Mucosa of rectum (tissue), 2 donors: ENCODE data around the gene ANKRD6.

ENCODE experiments used
- H3K27ac ChIP-seq, 2 donors: one replicate each; pipeline ENCODE4 v1.7.0; 2013; ENCODE audit warnings: inconsistent platforms in 2 of 2, low read depth in 2 of 2, low read length in 2 of 2
- H3K27me3 ChIP-seq, 2 donors: one replicate each; pipeline ENCODE4 v1.7.0; 2013; ENCODE audit warnings: low read length in 2 of 2; ENCODE audit not compliant: control insufficient read depth in 2 of 2, insufficient read depth in 2 of 2
- H3K36me3 ChIP-seq, 2 donors: one replicate each; pipeline ENCODE4 v1.7.0; 2013; ENCODE audit warnings: low read length in 2 of 2; ENCODE audit not compliant: control insufficient read depth in 2 of 2, insufficient read depth in 2 of 2
- H3K4me1 ChIP-seq, 2 donors: one replicate each; pipeline ENCODE4 v1.7.0; 2013; ENCODE audit warnings: low read length in 2 of 2, mild to moderate bottlenecking in 1 of 2; ENCODE audit not compliant: control insufficient read depth in 2 of 2, insufficient read depth in 2 of 2
- H3K4me3 ChIP-seq, 2 donors: one replicate each; pipeline ENCODE4 v1.7.0; 2013; ENCODE audit warnings: low read length in 2 of 2
- H3K9ac ChIP-seq, 2 donors: one replicate each; pipeline ENCODE4 v1.7.0; 2013; ENCODE audit warnings: low read length in 2 of 2, low read depth in 1 of 2, mild to moderate bottlenecking in 1 of 2
- H3K9me3 ChIP-seq, 2 donors: one replicate each; pipeline ENCODE4 v1.7.0; 2013; ENCODE audit warnings: low read length in 2 of 2; ENCODE audit not compliant: control insufficient read depth in 2 of 2
- donor health status: healthy.
- donor health status: Normal muscosa, but diverticular disease.

The ANKRD6 gene

DNA sequence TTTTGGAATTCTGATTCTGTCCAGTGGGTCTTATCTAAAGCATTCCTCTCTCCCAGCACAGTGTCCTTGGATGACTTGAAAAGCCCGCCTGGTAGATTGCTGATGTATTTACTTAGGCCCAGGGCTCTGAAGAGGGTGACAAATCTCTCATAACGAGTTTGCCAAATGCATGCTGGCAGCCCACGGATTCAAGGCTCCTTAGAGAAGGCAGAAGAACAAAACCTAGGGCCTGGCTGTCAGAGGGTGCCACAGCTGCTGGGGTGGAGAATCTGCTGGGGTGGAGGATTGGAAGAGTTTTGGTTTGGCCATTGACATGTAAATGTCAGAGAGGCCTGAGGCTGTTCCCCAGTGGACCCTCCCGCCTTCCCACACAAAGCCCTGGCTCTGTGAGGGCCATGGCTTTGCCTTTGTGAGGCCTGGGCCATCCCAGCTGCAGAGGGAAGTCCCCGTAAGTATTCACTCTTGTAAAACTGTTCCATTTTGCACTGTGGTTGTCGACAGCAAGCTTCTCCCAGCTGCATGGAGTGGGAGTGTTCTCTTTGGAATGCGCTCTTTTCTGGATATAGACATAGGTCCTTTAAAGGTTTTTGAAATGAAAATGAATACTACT lies 50.3 kb downstream of the ANKRD6 start:
- Histone ChIP-seq H3K9ac (no peak overlapping the region), H3K4me1 (no peaks in the 10 kb centered on the region), H3K9me3 (no peaks in the 10 kb centered on the region), H3K36me3 (no peaks in the 10 kb centered on the region), H3K4me3 (no peak overlapping the region), H3K27ac (no peak overlapping the region), H3K27me3 (no peaks in the 10 kb centered on the region)

DNA sequence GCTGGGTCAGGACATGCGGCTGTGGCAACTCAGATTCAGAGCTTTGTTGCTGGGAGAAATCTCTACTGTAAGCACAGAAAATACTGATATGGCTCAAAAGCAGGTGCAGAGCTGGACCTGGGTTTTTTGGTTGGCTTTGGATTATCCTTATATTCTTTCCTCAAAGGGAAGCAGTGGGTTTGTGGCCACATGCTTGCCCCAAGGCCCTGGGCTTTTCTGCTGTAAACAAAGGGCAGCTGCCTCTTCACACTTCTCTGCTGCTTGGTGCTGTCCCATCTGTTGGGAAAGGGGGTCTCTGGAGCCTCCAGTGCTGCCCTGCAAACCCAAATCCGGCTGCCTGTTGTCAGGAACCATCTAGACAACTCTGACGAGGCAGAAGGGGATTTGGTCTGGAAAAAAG lies 52.4 kb downstream of the ANKRD6 start:
- H3K9ac ChIP-seq: no peak overlapping the region
- no peak overlapping the region for H3K27ac ChIP-seq
- H3K4me1 ChIP-seq: no peaks in the 10 kb centered on the region
- no peak overlapping the region for H3K4me3 ChIP-seq
- no peaks in the 10 kb centered on the region for H3K9me3 ChIP-seq
- H3K27me3 ChIP-seq: no peaks in the 10 kb centered on the region
- no peaks in the 10 kb centered on the region for H3K36me3 ChIP-seq

- Histone ChIP-seq H3K4me3 (no peak overlapping the region), H3K9ac (no peak overlapping the region), H3K27ac (no peak overlapping the region), H3K9me3 (no peaks in the 10 kb centered on the region), H3K4me1 (no peaks in the 10 kb centered on the region), H3K27me3 (no peaks in the 10 kb centered on the region), H3K36me3 (no peaks in the 10 kb centered on the region)
Measured at GRCh38 chr6:89487864-89488263, 54.9 kb downstream of the ANKRD6 start.

- Histone ChIP-seq H3K9me3 (no peaks in the 10 kb centered on the region), H3K36me3 (no peaks in the 10 kb centered on the region), H3K4me3 (no peak overlapping the region), H3K27ac (no peak overlapping the region), H3K27me3 (no peaks in the 10 kb centered on the region), H3K4me1 (no peaks in the 10 kb centered on the region), H3K9ac (no peak overlapping the region)
Measured at GRCh38 chr6:89488438-89488837, 55.5 kb downstream of the ANKRD6 start.

DNA sequence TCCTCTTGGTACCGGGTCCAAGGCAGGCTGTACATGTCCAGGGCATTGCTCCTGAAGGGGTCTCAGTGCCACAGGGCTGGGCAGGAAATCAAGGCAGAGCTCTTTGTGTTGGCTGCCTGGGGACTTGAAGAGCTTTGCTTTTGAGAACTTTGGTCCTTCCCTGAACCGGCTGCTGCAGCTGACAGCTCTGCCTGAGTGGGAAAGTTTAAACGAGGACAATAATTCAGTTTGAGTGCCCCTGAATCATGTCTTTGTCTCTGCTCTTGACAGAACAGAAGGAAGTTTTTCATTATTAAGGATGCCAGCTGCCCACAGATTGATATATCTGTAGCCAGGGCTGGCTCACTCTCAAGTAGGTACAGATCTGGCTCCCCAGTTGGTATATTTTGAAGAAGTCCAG lies 56.1 kb downstream of the ANKRD6 start:
- Histone ChIP-seq H3K27ac (no peak overlapping the region), H3K4me3 (no peak overlapping the region), H3K27me3 (no peaks in the 10 kb centered on the region), H3K36me3 (no peaks in the 10 kb centered on the region), H3K9me3 (no peaks in the 10 kb centered on the region), H3K4me1 (no peaks in the 10 kb centered on the region), H3K9ac (no peak overlapping the region)

- no peak overlapping the region for H3K9ac ChIP-seq
- no peaks in the 10 kb centered on the region for H3K4me1 ChIP-seq
- H3K27me3 ChIP-seq: no peaks in the 10 kb centered on the region
- H3K36me3 ChIP-seq: no peaks in the 10 kb centered on the region
- no peak overlapping the region for H3K27ac ChIP-seq
- H3K4me3 ChIP-seq: no peak overlapping the region
- H3K9me3 ChIP-seq: no peaks in the 10 kb centered on the region
Measured at GRCh38 chr6:89492025-89492640, 59.2 kb downstream of the ANKRD6 start.

DNA sequence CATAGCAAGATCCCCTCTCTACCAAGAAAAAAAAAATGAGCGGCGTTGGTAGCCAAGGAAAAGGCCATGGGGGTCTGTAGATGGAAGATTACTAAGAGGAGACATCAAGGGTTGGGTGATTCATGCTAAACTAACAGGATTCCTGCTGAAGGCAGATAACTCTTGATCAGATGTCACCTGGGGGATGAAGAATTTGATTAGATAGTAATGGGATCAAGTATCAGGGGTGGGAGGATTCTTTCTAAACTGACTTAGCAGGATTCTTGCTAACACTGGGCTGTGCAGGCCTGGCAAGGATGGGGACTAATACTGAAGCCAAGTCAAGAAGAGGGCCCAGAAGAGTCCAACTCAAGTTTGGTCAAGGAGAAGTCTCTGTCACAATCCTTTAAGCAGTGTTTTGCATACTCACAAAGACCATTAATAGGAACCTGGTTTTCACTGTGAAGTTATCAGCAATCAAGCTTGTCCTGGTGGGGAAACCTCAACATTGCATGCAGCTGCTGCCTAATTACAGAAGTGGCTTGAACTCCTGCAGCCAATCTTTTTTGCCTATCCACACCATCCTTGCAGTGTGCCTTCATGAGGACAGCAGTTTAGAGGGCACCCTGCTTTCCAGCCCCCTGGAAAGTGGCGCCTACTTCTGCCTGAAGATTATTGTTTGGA lies 61.3 kb downstream of the ANKRD6 start:
- Histone ChIP-seq H3K36me3 (no peaks in the 10 kb centered on the region), H3K9ac (no peak overlapping the region), H3K9me3 (no peaks in the 10 kb centered on the region), H3K4me3 (no peak overlapping the region), H3K27ac (no peak overlapping the region), H3K27me3 (no peaks in the 10 kb centered on the region), H3K4me1 (no peaks in the 10 kb centered on the region)

DNA sequence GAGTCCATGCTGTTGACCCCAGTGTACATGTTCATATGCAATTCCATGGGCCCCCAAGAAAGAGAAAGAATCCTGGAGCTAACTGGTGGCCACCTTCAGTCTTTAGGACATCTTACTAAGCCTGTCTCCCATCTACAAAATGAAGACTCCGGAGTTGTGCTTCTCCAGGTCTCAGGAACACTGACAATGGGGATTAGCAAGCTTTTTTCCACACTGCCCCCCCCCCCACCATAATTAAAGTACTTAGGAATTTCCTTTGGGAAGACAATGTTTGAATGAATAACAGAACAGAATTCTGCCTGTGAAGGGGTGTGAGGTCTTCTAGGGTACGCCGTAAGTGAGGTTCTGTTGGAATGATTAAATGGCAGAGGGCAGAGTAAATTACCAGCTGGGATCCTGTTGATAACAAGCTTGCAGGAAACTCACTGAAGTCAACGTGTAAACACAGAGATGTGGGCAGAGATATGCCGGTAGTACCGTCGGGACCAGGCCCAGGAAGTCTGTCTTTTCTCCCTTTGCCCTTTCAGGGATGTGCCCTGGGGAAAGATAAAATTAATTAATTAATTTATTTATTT lies 63.1 kb downstream of the ANKRD6 start:
- Histone ChIP-seq H3K4me1 (no peaks in the 10 kb centered on the region), H3K27ac (no peak overlapping the region)

DNA sequence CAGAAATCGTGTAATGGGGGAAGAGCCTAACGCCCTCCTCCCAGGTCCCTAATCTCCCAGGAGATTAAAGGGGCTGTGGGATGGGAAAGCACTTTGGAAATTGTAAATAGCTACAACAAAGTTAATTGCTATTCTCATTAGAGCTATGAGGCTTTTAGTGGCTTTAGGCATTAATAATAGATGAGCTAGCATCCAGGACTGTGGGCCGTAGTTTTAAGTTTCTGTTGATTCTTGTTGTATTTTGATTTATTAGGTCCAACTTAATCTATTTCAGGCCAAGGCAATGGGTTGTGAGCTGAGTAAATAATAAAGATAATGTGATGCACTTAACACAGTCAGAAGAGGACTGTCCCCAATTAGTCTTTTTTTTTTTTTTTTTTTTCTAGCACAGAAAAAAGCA lies 67.7 kb downstream of the ANKRD6 start:
- no peak overlapping the region for H3K9ac ChIP-seq
- H3K27ac ChIP-seq: no peak overlapping the region
- no peaks in the 10 kb centered on the region for H3K9me3 ChIP-seq
- no peak overlapping the region for H3K4me3 ChIP-seq
- no peaks in the 10 kb centered on the region for H3K27me3 ChIP-seq
- no peaks in the 10 kb centered on the region for H3K4me1 ChIP-seq
- H3K36me3 ChIP-seq: no peaks in the 10 kb centered on the region

More for the DNA sequence above, 63.1 kb downstream of the ANKRD6 start:
- Histone ChIP-seq H3K9me3 (no peaks in the 10 kb centered on the region), H3K36me3 (no peaks in the 10 kb centered on the region), H3K4me3 (no peak overlapping the region), H3K27me3 (no peaks in the 10 kb centered on the region), H3K9ac (no peak overlapping the region)

GRCh38 chr6:89501222-89501621 lies 68.3 kb downstream of the ANKRD6 start:
- Histone ChIP-seq H3K4me3 (no peak overlapping the region), H3K4me1 (no peaks in the 10 kb centered on the region), H3K36me3 (no peaks in the 10 kb centered on the region), H3K9me3 (no peaks in the 10 kb centered on the region), H3K27ac (no peak overlapping the region), H3K9ac (no peak overlapping the region), H3K27me3 (no peaks in the 10 kb centered on the region)
